ENCODE results near the gene PLEKHN1.
"Not testable (repeated sequence)": the region's sequence is repeated elsewhere in the genome, so short reads cannot be mapped to it uniquely, and the experiment has no call there.

DNA sequence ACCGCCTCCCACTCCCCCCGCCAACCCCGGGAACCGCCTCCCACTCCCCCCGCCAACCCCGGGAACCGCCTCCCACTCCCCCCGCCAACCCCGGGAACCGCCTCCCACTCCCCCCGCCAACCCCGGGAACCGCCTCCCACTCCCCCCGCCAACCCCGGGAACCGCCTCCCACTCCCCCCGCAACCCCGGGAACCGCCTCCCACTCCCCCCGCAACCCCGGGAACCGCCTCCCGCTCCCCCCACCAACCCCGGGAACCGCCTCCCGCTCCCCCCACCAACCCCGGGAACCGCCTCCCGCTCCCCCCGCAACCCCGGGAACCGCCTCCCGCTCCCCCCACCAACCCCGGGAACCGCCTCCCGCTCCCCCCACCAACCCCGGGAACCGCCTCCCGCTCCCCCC lies 10.5 kb downstream of the PLEKHN1 start:
- TF ChIP-seq EZH2phosphoT487 (IDR thresholded peaks at IDR 0.05; ENCODE audit: insufficient read depth, low read depth); EZH2 (IDR thresholded peaks at IDR 0.05; ENCODE audit: insufficient read depth, poor library complexity, severe bottlenecking): not testable (repeated sequence)
